Measurements from ENCODE around the gene SIRT2. TPM values are rescaled to one million over a fixed set of nuclear protein-coding genes. Genes with fewer than 3 reads are reported as not detected.
"Not testable (repeated sequence)": the region's sequence is repeated elsewhere in the genome, so short reads cannot be mapped to it uniquely, and the experiment has no call there.

The SIRT2 gene
- 10 to 100 TPM; 63.3 to 92.1 TPM for total RNA-seq
- long read RNA-seq, transcript SIRT2-204 (15 exons, 2,062 nt): major isoform, 75 of 116 reads
- long read RNA-seq, transcript SIRT2-201 (16 exons, 2,070 nt): minor isoform, 12 of 116 reads
- long read RNA-seq, partial matches to known transcripts: 3 of 116 reads
- long read RNA-seq, other reads (novel, unspliced or antisense): 24 of 116 reads

DNA sequence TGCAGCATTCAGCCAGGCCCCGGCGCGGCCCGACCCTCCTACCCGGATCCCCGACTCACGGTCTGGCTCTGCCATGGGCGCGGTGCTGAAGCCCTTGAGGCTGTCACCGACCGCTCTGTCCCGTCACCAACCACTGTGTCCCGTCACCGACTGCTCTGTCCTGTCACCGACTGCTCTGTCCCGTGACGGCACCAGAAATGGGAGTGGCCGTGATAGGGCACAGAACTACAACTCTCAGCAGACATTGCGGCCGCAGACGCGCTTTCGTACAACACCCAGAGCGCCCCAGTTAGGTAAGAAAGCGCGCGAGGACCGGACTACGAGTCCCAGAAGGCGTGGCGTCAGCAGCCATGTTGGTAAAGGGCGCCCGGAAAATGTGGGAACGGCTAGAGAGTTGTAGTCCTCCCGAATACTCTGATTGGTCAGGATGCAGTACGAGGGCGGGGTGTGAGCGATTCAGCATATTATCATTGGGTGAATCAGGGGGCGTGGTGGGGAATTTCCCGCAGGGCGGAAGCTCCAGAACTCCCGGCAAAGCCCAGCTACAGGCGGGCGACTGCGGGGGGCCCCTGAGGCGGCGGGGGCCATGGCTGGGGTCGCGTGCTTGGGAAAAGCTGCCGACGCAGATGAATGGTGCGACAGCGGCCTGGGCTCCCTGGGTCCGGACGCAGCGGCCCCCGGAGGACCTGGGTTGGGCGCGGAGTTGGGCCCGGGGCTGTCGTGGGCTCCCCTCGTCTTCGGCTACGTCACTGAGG is at the start of gene SIRT2, which contains the start of gene NFKBIB:
SIRT2 (minus strand) TSS at position 172 of the 755 bp plus-strand sequence; CDS start at position 75, 97 bp downstream.
NFKBIB (plus strand) TSS at position 523 of the 755 bp plus-strand sequence; CDS start at position 587, 64 bp downstream.
- intact Hi-C loops (cut with DNase I): no loop called here
- ATAC-seq (peak; percentile 97 to 98), DNase-seq (peak; percentile 100)

DNA sequence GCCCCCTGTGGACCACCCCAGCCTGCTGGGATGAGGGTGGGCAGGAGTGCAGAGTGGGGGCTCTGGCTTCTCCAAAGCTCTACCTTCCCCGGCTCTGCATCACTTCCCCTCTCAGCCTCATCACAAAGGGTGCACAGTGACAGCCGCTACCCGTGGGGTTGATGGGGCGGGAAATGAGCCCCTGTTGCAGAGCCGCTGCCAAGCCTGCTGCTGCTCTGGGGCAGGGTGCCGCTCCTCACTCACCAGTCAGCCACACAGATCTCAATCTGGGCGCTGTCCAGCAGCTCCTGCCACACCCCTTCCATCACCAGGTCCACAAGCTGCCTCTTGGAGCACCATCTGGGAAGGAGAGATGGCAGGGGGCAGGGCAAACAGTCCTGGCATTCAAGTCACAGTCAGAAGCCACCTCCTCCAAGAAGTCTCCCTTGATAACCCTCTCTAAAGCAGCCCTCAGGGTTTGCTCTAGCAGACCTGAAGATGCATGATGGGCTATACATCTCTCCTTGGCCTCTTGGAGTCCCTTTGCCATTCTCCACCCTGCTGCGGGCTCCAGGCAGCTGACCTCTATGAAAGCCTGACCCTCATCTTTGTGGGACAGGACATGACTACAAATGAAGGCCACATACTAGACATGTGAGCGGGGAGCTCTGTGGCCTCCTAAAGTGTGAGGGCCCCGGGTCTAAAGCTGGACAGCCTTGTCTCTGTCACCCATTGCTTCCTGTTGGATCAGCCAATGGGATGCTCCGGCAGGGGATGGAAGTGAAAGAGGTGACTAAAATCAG is 47.0 kb upstream of the SIRT2 start:
- intact Hi-C loops (cut with DNase I): no loop called here
- DNase-seq: no peak
- no peak for ATAC-seq

DNA sequence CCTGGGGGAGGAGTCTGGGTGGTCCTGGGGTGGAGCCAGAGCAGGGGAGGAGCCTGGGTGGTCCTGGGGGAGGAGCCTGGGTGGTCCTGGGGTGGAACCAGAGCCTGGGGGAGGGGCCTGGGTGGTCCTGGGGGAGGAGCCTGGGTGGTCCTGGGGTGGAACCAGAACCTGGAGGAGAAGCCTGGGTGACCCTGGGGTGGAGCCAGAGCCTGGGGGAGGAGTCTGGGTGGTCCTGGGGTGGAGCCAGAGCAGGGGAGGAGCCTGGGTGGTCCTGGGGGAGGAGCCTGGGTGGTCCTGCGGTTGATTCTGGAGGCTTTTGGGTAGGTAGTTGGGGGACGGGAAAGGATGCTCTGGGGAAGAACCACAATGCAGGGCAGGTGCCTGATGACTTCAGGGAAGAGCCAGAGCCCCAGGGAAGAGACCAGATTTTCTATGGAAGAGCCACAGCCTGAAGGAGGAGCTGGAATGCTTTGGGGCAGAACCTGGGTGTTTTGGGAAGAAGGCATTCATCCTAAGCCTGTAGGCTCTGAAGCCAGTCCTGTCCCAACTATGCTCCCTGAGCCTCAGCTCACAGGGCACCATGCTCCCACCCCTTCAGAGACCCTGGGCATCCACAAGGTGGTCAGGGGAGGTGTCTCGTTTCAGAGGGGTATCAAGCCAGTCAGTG is 46.3 kb upstream of the SIRT2 start:
- intact Hi-C loops (cut with DNase I): no loop called here
- no peak for ATAC-seq
- DNase-seq: no peak

DNA sequence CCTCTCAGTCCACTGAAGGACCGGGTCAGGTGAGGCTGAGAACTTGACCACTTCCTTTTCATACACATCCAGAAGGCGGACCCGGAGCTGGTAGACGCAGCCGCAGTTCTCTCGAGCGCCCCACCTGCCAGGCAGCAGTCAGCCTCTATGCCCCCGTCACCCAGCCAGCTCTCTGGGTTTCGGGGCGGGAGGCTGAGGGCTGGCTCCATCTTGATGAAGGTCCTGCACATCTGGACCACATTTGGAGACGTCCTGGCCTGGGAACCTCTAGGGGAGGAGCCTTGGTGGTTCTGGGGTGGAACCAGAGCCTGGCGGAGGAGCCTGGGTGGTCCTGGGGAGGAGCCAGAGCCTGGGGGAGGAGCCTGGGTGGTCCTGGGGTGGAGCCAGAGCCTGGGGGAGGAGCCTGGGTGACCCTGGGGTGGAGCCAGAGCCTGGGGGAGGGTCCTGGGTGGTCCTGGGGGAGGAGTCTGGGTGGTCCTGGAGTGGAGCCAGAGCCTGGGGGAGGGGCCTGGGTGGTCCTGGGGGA is 45.6 kb upstream of the SIRT2 start:
- no peak for DNase-seq
- no peak for ATAC-seq
- intact Hi-C loops (cut with DNase I): no loop called here

DNA sequence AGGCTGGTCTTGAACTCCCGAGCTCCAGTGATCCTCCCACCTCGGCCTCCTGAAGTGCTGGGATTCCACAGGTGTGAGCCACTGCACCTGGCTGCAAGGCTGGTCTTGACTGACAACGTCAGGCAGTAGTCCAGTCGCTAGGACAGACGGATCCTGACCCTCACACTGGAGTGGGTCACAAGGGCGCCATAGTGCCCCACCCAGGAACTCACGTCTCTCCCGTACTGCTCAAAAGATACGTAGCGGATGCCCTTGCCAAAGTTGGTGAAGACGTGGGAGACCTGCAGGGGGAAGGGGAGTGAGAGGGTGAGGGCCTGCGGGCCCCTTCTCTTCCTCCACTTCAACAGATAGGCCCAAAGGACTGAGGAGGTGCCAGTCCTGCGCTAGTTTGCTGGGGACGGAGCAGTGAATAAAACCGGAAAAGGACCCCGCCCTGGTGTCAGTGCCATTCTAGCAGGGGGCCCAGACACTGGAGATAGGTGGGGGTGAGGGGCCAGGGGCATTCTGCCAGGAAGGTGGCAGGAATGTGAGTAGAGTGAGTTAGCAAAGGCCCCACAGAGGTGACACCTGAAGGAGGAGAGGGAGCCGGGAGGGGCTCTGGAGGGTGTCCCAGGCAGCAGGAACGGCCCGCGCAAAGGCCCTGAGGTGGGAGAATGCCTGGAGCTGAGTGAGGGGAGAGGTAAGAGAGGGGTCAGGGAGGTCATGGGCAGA is 43.2 kb upstream of the SIRT2 start:
- DNase-seq (no peak), ATAC-seq (no peak)
- intact Hi-C loops (cut with DNase I): no loop called here

DNA sequence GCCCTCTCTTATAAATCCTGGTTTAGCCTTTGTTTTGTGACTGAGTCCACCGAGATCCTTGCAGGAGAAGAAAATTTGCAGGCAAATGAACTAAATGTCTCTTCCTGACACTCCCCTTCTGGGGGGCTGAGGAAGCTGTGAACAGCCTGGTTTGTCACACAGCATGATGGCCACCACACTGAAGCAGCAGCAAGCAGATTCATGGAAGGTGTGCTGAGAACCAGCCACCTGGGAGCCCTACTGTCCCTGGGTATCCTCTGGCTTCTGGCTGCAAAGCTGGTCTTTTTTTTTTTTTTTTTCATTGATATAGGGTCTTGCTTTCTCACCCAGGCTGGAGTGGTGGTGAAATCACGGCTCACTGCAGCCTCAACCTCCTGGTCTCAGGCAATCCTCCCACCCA is 42.6 kb upstream of the SIRT2 start:
- DNase-seq (no peak), ATAC-seq (no peak)
- intact Hi-C loops (cut with DNase I): no loop called here

DNA sequence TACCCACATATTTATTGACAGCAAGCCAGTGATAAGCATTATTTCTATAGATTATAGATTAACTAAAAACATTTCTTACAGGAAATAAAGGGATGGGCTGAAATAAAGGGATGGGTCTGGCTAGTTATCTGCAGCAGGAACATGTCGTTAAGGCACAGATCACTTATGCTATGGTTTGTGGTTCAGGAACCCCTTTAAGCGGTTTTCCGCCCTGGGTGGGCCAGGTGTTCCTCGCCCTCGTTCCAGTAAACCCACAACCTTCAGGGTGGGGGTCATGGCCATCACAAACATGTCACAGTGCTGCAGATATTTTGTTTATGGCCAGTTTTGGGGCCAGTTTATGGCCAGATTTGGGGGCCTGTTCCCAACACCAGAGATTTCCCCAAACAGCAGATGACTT is 42.0 kb upstream of the SIRT2 start:
- DNase-seq; intact Hi-C loops (cut with DNase I); ATAC-seq: not testable (repeated sequence)

DNA sequence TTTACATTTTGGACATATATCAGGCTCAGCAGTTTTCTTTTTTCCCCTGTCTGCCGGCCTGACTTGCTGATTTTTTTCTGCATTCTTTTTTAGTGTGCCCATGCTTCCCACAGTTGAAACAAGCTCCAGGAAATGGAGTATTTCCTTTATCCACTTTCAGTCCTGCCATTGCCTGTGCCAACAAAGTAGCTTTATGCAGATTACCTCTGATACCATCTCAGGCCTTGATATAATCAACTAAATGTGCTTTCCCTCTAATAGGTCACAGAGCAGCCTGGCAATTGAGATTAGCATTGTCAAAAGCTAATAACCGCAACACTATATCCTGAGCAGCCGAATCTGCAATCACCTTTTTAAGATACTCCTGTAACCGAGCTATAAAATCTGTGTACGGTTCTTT is 40.5 kb upstream of the SIRT2 start:
- DNase-seq (no peak), ATAC-seq (no peak)
- intact Hi-C loops (cut with DNase I): no loop called here

DNA sequence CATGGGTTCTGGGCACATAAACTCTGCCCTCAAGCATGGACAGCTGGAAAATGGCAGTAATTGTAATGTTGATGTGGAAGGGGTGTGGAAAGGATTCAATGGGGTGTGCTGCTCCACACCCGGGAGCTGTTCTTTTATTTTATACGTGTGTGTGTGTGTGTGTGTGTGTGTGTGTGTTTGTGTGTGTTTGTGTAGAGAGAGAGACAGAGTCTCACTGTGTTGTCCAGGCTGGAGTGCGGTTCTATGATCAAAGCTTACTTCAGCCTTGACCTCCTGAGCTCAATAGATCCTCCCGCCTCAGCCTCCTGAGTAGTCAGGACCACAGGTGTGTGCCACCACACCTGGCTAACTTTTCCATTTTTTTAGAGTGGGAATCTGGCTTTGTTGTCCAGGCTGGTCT is 34.1 kb upstream of the SIRT2 start:
- intact Hi-C loops (cut with DNase I): no loop called here
- ATAC-seq (no peak), DNase-seq (no peak)

DNA sequence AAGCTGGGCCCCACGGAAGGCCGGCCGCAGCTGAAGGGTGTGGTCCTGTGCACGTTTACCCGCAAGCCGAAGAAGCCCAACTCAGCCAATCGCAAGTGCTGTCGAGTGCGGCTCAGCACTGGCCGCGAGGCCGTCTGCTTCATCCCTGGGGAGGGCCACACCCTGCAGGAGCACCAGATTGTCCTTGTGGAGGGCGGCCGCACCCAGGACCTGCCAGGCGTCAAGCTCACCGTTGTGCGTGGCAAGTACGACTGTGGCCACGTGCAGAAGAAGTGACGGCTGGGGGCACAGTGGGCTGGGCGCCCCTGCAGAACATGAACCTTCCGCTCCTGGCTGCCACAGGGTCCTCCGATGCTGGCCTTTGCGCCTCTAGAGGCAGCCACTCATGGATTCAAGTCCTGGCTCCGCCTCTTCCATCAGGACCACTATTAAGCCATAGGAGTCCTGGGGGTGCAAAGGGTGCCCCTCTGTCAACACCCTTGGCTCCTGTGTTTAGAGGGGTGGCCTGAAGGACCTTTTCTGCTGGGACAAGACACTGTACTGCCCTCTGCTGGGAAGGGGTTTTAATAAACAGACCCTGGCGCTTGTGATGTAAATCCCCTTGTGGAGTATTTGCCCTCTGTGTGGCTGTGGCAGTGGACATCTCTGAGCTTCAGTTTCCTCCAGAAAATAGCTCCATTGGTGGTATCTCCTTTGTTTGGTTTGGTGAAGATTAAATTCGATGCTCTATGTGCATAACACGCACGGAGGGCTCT is 33.2 kb upstream of the SIRT2 start:
- no peak for ATAC-seq
- DNase-seq: no peak
- intact Hi-C loops (cut with DNase I): no loop called here

DNA sequence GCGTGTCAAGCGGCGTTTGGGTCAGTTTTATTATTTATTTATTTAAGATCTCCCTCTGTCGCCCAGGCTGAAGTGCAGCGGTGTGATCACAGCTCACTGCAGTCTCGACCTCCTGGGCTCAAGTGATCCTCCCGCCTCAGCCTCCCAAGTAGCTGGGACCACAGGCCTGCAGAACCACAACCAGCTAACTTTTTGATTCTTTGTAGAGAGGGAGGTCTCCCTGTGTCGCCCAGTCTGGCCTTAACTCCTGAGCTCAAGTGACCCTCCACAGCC is 32.0 kb upstream of the SIRT2 start:
- intact Hi-C loops (cut with DNase I): no loop called here
- no peak for DNase-seq
- ATAC-seq: no peak

DNA sequence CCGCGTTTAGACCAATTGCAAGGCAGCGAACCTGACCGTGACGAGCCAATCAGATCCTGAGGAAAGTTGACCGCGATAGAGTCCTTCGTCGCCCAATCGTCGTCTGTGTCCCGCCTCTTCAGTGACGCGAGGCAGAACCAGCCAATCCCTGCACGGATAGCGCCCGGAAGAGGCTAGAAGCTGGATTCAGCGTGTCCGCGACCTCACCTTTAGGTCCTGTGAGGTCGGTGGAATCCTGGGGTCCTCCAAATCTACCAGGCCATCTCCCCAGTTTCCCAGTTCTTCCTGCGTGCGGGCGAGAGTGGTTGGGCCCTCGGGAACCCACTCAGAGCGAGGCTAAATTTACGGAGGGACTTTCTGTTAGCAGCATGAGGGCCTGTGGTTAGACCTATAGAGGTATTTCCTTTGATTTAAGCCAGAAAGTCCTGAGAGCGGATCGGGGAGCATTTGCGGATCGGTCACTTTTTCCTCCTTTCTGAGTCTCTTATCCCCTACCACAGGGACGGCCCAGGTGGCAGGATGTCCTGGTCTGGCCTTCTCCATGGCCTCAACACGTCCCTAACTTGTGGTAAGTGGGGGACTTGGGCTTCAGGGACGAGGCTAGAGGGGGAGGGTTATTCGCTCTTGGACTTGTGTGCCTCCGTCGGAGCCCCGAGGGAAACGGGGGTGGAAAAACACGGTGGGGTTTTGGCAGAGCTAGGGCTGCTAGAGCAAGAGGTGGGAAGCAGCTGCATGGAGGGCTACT is 31.5 kb upstream of the SIRT2 start, which contains the start of gene MRPS12:
MRPS12 (plus strand) TSS at position 169 of the 745 bp plus-strand sequence; CDS start at position 520, 351 bp downstream.
- ATAC-seq: peak; percentile 98

DNA sequence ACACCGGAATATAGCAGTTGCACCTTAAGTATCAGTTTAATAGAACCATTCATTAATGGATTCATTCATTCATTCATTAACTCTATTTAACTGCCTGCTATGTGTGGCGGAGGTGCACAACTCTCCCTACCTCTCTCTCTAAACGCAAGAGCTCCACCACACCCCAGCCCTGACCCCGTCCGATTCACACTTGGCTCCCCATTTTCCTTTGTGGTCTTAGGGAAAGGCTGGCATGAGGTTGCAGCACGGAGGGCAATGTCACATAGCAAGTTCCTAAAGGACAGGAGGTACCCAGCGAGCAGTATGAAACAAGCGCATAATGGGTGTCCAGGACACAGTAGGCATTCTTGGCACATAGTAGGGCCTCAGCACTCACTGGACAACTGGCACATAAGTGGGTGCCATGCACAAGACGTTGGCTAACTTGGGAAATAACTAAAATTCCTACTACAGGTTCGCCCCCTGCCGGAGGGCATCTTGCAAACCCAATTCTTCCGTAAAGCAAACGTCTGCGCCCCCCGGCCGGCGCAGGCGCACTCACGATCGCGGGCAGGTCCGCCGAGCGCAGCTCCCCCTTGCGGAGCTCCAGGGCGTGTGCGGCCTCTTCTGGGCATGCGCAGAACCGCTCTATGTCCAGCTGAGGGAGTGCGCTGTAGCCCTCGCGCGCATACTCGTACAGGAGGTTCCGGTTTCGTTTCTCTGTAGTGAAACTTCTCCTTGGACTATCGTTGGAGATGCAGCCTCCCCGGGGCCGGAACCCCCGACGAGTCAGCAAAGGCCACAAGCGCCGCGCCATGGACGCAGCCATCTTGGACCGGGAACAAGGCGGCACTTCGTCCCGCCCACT is 30.7 kb upstream of the SIRT2 start, which contains the start of gene SARS2:
SARS2 (minus strand) TSS at position 835 of the 847 bp plus-strand sequence; CDS start at position 808, 27 bp downstream.
- peak; percentile 88 to 91 for ATAC-seq
- intact Hi-C loops (cut with DNase I): loop anchor here (10.0 kb wide), 3 partner anchors 285 to 385 kb away; partner anchors contain the start of genes ACTN4 (in 1 of the 2), EIF3K (in 1 of the 2) and MAP4K1 (in 1 of the 2)
- DNase-seq: peak; percentile 93

More for the DNA sequence above, 31.5 kb upstream of the SIRT2 start, which contains the start of gene MRPS12:
- DNase-seq: peak; percentile 98
- intact Hi-C loops (cut with DNase I): no loop called here

DNA sequence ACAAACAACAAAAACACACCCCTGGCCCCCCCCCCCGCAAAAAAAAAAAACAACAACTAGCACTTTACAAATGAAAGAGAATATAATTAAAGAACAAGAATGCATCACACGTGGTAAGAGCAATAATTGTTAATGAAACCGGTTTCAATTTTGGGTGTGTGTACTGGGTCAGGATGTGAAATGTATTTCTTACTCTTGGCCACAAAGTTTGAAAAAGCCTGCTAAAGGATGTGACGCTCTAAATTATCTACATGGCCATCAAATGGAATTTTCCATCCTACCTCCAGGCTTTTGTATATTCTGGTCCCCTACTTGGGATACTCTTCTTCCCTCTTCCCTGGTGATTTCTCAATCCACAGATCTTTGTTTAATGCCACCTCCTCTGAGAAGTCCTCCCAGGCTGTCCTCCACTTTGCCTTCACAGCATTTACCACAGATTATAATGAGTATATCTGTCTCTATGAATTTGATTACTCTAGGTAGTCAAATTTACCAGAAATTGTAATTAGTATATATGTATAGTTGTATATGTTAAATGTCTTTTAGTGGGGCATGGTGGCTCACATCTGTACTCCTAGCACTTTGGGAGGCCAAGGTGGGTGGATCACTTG is 29.1 kb upstream of the SIRT2 start:
- ATAC-seq: no peak
- DNase-seq: no peak
- intact Hi-C loops (cut with DNase I): loop anchor here (10.0 kb wide), 3 partner anchors 284 to 384 kb away; partner anchors contain the start of genes ACTN4 (in 1 of the 2), EIF3K (in 1 of the 2) and MAP4K1 (in 1 of the 2)

DNA sequence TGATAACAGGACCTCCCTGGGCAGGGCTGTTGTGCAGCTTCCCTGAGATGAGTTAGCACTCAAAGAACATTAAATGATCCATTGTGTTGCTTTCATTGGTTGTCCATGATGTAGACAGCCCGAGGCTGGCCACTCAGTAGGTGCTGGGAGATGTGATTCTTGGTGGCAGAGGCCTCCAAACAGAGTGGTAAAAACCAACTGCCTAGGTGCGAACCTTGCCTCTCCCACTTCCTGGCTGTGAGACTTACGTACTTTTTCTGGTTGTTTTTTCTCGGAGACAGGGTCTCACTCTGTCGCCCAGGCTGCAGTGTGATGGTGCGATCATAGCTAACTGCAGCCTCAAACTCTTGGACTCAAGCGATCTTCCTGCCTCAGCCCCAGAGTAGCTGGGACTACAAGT is 25.0 kb upstream of the SIRT2 start:
- DNase-seq (no peak), ATAC-seq (peak in 1 of 2 donors; percentile 27)
- intact Hi-C loops (cut with DNase I): loop anchor here (10.0 kb wide), 3 partner anchors 280 to 380 kb away; partner anchors contain the start of genes ACTN4 (in 1 of the 2), EIF3K (in 1 of the 2) and MAP4K1 (in 1 of the 2)
